OCI-LY7 (cell line): ENCODE measurements around the gene MGAT4C.

ENCODE experiments used
- CTCF ChIP-seq: fragments of 200-600 bp; sonication (generic); conservative IDR thresholded peaks from 2 replicates; pipeline ENCODE4 v1.5.1; 2014; ENCODE audit warnings: mild to moderate bottlenecking, antibody characterized with exemption, low read length, moderate library complexity, mixed read lengths
- EZH2phosphoT487 ChIP-seq: fragments of 200-600 bp; sonication (generic); IDR thresholded peaks from 2 replicates; pipeline ENCODE4 v1.6.1; 2018; ENCODE audit warnings: low read depth, borderline replicate concordance, mild to moderate bottlenecking, mixed run types, antibody characterized with exemption, low read length, moderate library complexity, mixed read lengths

- TF ChIP-seq CTCF (no peak), EZH2phosphoT487 (no peak)
Observed at GRCh38 chr12:86170051-86170450, 86.1 kb downstream of the MGAT4C start.
